ENCODE data around the gene SCYGR1.
A peak's percentile ranks its signal among the peaks of the same experiment; 100 is the strongest.

SCYGR1 gene

GRCh38 chr2:227412877-227413276 is 25.1 kb upstream of the SCYGR1 start:
- H3K36me3 Mint-ChIP-seq (ENCODE audit: low read depth), result no peaks in the 10 kb centered on the region
- H3K9me3 Mint-ChIP-seq, result no peaks in the 10 kb centered on the region
- H3K27ac Mint-ChIP-seq, result peak overlapping the region in 1 of 3 experiments; percentile 8
- TF ChIP-seq, protein P1, sequence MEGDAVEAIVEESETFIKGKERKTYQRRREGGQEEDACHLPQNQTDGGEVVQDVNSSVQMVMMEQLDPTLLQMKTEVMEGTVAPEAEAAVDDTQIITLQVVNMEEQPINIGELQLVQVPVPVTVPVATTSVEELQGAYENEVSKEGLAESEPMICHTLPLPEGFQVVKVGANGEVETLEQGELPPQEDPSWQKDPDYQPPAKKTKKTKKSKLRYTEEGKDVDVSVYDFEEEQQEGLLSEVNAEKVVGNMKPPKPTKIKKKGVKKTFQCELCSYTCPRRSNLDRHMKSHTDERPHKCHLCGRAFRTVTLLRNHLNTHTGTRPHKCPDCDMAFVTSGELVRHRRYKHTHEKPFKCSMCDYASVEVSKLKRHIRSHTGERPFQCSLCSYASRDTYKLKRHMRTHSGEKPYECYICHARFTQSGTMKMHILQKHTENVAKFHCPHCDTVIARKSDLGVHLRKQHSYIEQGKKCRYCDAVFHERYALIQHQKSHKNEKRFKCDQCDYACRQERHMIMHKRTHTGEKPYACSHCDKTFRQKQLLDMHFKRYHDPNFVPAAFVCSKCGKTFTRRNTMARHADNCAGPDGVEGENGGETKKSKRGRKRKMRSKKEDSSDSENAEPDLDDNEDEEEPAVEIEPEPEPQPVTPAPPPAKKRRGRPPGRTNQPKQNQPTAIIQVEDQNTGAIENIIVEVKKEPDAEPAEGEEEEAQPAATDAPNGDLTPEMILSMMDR (IDR thresholded peaks at IDR 0.05; ENCODE audit: unreplicated experiment in 3 of 3), result no peak
- peaks cover 9% of the 10 kb centered on the region for H3K4me1 Mint-ChIP-seq
- H3K27me3 Mint-ChIP-seq (ENCODE audit: low read depth), result no peaks in the 10 kb centered on the region
- H3K4me3 Mint-ChIP-seq, result no peak overlapping the region

DNA sequence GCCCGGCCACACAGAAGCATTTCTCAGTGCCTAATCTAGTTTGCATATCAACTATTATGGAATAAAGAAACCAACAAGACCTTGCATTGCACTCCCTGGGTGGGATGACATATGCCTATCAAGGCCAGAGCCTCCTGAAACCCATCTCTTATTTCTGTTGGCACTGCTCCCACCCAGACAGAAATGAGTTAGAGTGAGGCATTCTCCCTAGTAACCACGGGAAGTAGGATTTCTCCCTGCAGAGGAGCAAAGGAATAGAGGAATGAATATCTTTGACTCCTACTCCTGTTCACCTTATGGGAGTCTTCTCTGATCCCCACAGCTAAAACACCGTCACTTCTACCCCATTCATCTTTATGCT is 24.2 kb upstream of the SCYGR1 start:
- Mint-ChIP-seq H3K27ac (no peak overlapping the region), H3K9me3 (no peaks in the 10 kb centered on the region), H3K4me3 (no peak overlapping the region), H3K36me3 (ENCODE audit: low read depth) (no peaks in the 10 kb centered on the region), H3K4me1 (peaks cover 17% of the 10 kb centered on the region), H3K27me3 (ENCODE audit: low read depth) (no peaks in the 10 kb centered on the region)
- TF ChIP-seq, protein P1 (IDR thresholded peaks at IDR 0.05; ENCODE audit: unreplicated experiment in 3 of 3), result no peak

DNA sequence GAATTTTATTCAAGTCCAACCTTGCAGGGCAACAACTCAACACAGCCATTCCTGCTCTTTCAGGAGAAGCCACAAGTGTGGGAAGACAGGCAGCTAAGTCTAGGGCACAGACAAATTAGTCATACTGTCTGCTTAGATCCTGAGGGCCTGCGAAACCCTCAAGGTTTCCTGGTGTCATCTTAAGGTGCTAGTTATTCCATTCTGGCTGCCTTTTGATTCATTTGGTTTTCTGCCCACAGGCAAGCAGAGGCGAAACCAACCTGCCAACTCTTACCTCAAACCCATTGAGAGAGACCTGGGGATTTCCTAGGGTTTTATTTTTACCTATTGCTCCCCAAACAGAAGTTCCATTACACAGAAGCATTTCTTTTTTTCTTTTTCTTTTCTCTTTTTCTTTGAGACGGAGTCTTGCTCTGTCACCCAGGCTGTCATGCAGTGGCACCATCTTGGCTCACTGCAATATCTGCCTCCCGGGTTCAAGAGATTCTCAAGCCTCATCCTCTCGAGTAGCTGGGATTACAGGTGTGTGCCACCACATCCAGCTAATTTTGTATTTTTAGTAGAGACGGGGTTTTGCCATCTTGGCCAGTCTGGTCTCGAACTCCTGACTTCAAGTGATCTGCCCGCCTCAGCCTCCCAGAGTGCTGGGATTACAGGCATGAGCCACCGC is 23.7 kb upstream of the SCYGR1 start:
- TF ChIP-seq, protein P1 (IDR thresholded peaks at IDR 0.05; ENCODE audit: unreplicated experiment in 3 of 3), result no peak
- H3K36me3 Mint-ChIP-seq (ENCODE audit: low read depth), result no peaks in the 10 kb centered on the region
- peaks cover 22% of the 10 kb centered on the region for H3K4me1 Mint-ChIP-seq
- H3K27ac Mint-ChIP-seq, result no peak overlapping the region
- no peaks in the 10 kb centered on the region for H3K9me3 Mint-ChIP-seq
- H3K4me3 Mint-ChIP-seq, result no peak overlapping the region
- no peaks in the 10 kb centered on the region for H3K27me3 Mint-ChIP-seq (ENCODE audit: low read depth)

DNA sequence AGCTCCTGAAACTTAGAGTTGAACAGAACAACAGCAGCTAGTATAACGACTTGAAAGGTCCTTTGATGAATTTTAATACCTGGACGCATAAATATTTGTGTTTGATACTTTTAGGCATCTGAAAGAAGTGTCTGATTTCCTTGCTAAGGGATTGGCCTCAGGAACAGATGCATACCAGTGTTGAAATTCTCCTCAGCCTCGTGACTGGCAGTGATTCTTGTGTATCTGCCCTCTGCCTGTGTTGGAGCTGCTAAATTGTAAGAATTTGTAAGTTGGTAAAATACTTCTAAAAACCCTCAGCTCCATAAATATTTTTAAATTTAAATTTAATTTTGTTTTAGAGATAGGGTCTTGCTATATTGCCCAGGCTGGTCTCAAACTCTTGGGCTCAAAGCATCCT is 22.4 kb upstream of the SCYGR1 start:
- no peaks in the 10 kb centered on the region for H3K27me3 Mint-ChIP-seq (ENCODE audit: low read depth)
- no peak overlapping the region for H3K27ac Mint-ChIP-seq
- TF ChIP-seq, protein P1 (IDR thresholded peaks at IDR 0.05; ENCODE audit: unreplicated experiment in 3 of 3), result no peak
- peaks cover 23% of the 10 kb centered on the region for H3K4me1 Mint-ChIP-seq
- no peaks in the 10 kb centered on the region for H3K9me3 Mint-ChIP-seq
- H3K36me3 Mint-ChIP-seq (ENCODE audit: low read depth), result no peaks in the 10 kb centered on the region
- H3K4me3 Mint-ChIP-seq, result no peak overlapping the region

- no peaks in the 10 kb centered on the region for H3K27me3 Mint-ChIP-seq (ENCODE audit: low read depth)
- H3K36me3 Mint-ChIP-seq (ENCODE audit: low read depth), result no peaks in the 10 kb centered on the region
- TF ChIP-seq, protein P1 (IDR thresholded peaks at IDR 0.05; ENCODE audit: unreplicated experiment in 3 of 3), result no peak
- no peak overlapping the region for H3K4me3 Mint-ChIP-seq
- peak overlapping the region in 2 of 3 experiments; percentile 47 to 90 for H3K27ac Mint-ChIP-seq
- H3K9me3 Mint-ChIP-seq, result no peaks in the 10 kb centered on the region
- peaks cover 23% of the 10 kb centered on the region for H3K4me1 Mint-ChIP-seq
Observed at GRCh38 chr2:227407591-227408151, 19.9 kb upstream of the SCYGR1 start.
